Endothelial cell of umbilical vein (primary cell): ENCODE measurements around the gene ZNF213. TPM values are rescaled to one million over a fixed set of nuclear protein-coding genes. Genes with fewer than 3 reads are reported as not detected.

Experiments used
- BruUV-seq: library from RNA; stranded (reverse); fragments of 400-500 nt; replicated peaks from 2 replicates; lab custom pipeline; 2021; lab: Mats Ljungman, UMichigan
- CTCF ChIA-PET: fragments of 300-600, 350-600 bp; sonication (Branson Sonifier 250); formaldehyde crosslinking; loops from one replicate; lab custom pipeline; 2021; ENCODE audit warnings: antibody characterized with exemption, inconsistent platforms; lab: Charles Lee
- POLR2A ChIA-PET: fragments of 300-600, 350-600 bp; sonication (Branson Sonifier 250); formaldehyde crosslinking; loops from one replicate; lab custom pipeline; 2021; ENCODE audit warnings: antibody characterized with exemption, inconsistent platforms; lab: Charles Lee
- DNase-seq: peaks from one replicate; pipeline ENCODE4 v3.0.0-alpha.2; 2011; ENCODE audit warnings: low read depth, low spot score
- FAIRE-seq: peaks from 2 replicates; lab custom pipeline; 2011; peaks lifted over from hg19 to GRCh38; lab: Jason Lieb, UNC
- H2AFZ ChIP-seq: 2 replicates; pipeline ENCODE4 v1.6.0; 2012; ENCODE audit warnings: low read depth, low read length, control low read depth, inconsistent platforms
- H3K27ac ChIP-seq: 2 replicates; pipeline ENCODE4 v1.5.1; 2011; ENCODE audit warnings: low read depth, mild to moderate bottlenecking, control low read depth, low read length, moderate library complexity; ENCODE audit not compliant: insufficient read depth
- H3K27me3 ChIP-seq, 2 experiments: 2 replicates each; pipeline versions ENCODE4 v1.6.0 to v1.6.1; 2011; ENCODE audit warnings: low read length in 2 of 2, mixed read lengths in 1 of 2; ENCODE audit not compliant: control insufficient read depth in 2 of 2, insufficient read depth in 2 of 2
- H3K36me3 ChIP-seq, 2 experiments: 2 replicates in 1 of 2; 3 replicates in 1 of 2; pipeline ENCODE4 v1.5.1; 2011; ENCODE audit warnings: low read length in 2 of 2, mild to moderate bottlenecking in 1 of 2, moderate library complexity in 1 of 2; ENCODE audit not compliant: control insufficient read depth in 2 of 2, insufficient read depth in 2 of 2; ENCODE audit errors: extremely low read depth in 1 of 2
- H3K4me1 ChIP-seq: 3 replicates; pipeline ENCODE4 v1.5.1; 2011; ENCODE audit warnings: mild to moderate bottlenecking, low read length; ENCODE audit not compliant: control insufficient read depth, insufficient read depth; ENCODE audit errors: extremely low read depth
- H3K4me2 ChIP-seq: 2 replicates; pipeline ENCODE4 v1.6.1; 2011; ENCODE audit warnings: low read length, control low read depth, mixed read lengths; ENCODE audit not compliant: insufficient read depth
- H3K4me3 ChIP-seq, 3 experiments: fragments of 200-600 bp in 1 of 3; sonication (generic), shearing (Covaris generic) in 1 of 3; replicated peaks in 1 of 3; 2 replicates each; pipeline ENCODE4 v1.5.1; 2011 to 2016; ENCODE audit warnings: control low read depth in 3 of 3, low read length in 3 of 3, mild to moderate bottlenecking in 2 of 3, inconsistent platforms in 1 of 3, low read depth in 1 of 3, moderate library complexity in 1 of 3; ENCODE audit not compliant: insufficient read depth in 1 of 3
- H3K79me2 ChIP-seq: 2 replicates; pipeline ENCODE4 v1.6.0; 2012; ENCODE audit warnings: low read length, inconsistent platforms; ENCODE audit not compliant: control insufficient read depth, insufficient read depth
- H3K9ac ChIP-seq: replicated peaks from 2 replicates; pipeline ENCODE3; 2011; ENCODE audit warnings: low read length, control low read depth; ENCODE audit not compliant: insufficient read depth; ENCODE audit errors: extremely low read depth
- H3K9me1 ChIP-seq: replicated peaks from 3 replicates; pipeline ENCODE4 v1.6.0; 2011; ENCODE audit warnings: mild to moderate bottlenecking, low read length; ENCODE audit not compliant: control insufficient read depth, insufficient read depth; ENCODE audit errors: extremely low read depth
- H3K9me3 ChIP-seq: replicated peaks from 2 replicates; pipeline ENCODE4 v1.5.1; 2012; ENCODE audit warnings: low read length, inconsistent platforms; ENCODE audit not compliant: control insufficient read depth, insufficient read depth
- H4K20me1 ChIP-seq: replicated peaks from 2 replicates; pipeline ENCODE3; 2011; ENCODE audit warnings: mild to moderate bottlenecking, low read length; ENCODE audit not compliant: control insufficient read depth, insufficient read depth; ENCODE audit errors: extremely low read depth
- CTCF ChIP-seq, 2 donors: IDR thresholded peaks; 1 replicate in 1 of 2; 2 replicates in 1 of 2; pipeline ENCODE4 v1.5.1; 2011; ENCODE audit warnings: low read length in 2 of 2, mild to moderate bottlenecking in 2 of 2, moderate library complexity in 2 of 2, control low read depth in 1 of 2, inconsistent platforms in 1 of 2, low read depth in 1 of 2; ENCODE audit not compliant: insufficient read depth in 1 of 2; ENCODE audit errors: extremely low read depth in 1 of 2
- FOS ChIP-seq: IDR thresholded peaks from 2 replicates; pipeline ENCODE4 v1.6.1; 2011; ENCODE audit warnings: mild to moderate bottlenecking, low read length, moderate library complexity, borderline replicate concordance; ENCODE audit not compliant: insufficient read depth
- JUN ChIP-seq: IDR thresholded peaks from 2 replicates; pipeline ENCODE4 v1.6.1; 2011; ENCODE audit warnings: borderline replicate concordance, low read depth; ENCODE audit not compliant: insufficient read length, insufficient read depth
- POLR2A ChIP-seq: IDR thresholded peaks from 2 replicates; pipeline ENCODE4 v1.6.1; 2012; ENCODE audit warnings: low read depth, mild to moderate bottlenecking, control low read depth, low read length
- dilution Hi-C: fragments of 300-500 bp; cut with MboI; formaldehyde crosslinking; loops from one replicate; pipeline ENCODE4 v1.15.0; 2019; ENCODE audit warnings: low sequenced_read_pairs; ENCODE audit not compliant: extremely low pct_ligation_motif_present
- intact Hi-C: fragments of 100-400 bp; cut with micrococcal nuclease; formaldehyde crosslinking; loops from one replicate; pipeline ENCODE4 v1.10.0; 2022
- polyA plus RNA-seq, 4 experiments: library from polyadenylated mRNA; depleted of rRNA in 3 of 4; stranded (reverse) in 3 of 4; unstranded in 1 of 4; fragments of >200 nt; gene quantifications; 2 replicates each; pipeline versions ENCODE4 v1.2.1 to v1.2.3, GENCODE V29; 2011 to 2012; ENCODE audit warnings: missing spikeins in 1 of 4
- total RNA-seq: library from RNA; stranded (reverse); gene quantifications from 2 replicates; pipeline ENCODE4 v1.2.3, GENCODE V29; 2021

Gene ZNF213
- total and polyA plus RNA-seq, 2 donors (not counting 3 experiments of a cell fraction or from before 2014, with no cell fraction given), result 2.0 to 9.8 TPM

GRCh38 chr16:3144321-3144983 lies 9.6 kb downstream of the ZNF213 start:
- Histone ChIP-seq H4K20me1 (no peaks in the 10 kb centered on the region), H3K4me2 (no peak overlapping the region), H3K79me2 (no peaks in the 10 kb centered on the region), H3K27me3 (no peaks in the 10 kb centered on the region), H2AFZ (no peak overlapping the region), H3K27ac (no peak overlapping the region), H3K9me3 (no peaks in the 10 kb centered on the region), H3K36me3 (peaks cover 0 to 8% of the 10 kb centered on the region in 2 experiments), H3K4me1 (peaks cover under 1% of the 10 kb centered on the region), H3K9me1 (no peaks in the 10 kb centered on the region), H3K9ac (no peak overlapping the region), H3K4me3 (no peak overlapping the region)
- FAIRE-seq (no peak), DNase-seq (no peak)
- ChIA-PET CTCF (interaction anchor here (1.2 to 8.7 kb wide), 4 partner anchors 11 to 113 kb away, joined by 3 to 54 read pairs (median 3); no protein-coding TSS in a partner anchor), POLR2A (interaction anchor here (0.6 to 1.6 kb wide), 2 partner anchors 10 to 141 kb away, joined by 3 to 5 read pairs; partner anchors contain the start of gene ZNF213)
- intact Hi-C loops (no loop called here), dilution Hi-C loops (no loop called here)
- no TSS peak for BruUV-seq
- TF ChIP-seq CTCF (IDR thresholded peaks at IDR 0.05; ENCODE audit: extremely low read depth in 1 of 2, insufficient read depth in 1 of 2, low read depth in 1 of 2, low read length in 2 of 2) (no peak), JUN (no peak), FOS (no peak)

- peaks cover 0 to 8% of the 10 kb centered on the region in 2 experiments for H3K36me3 ChIP-seq
- no peaks in the 10 kb centered on the region for H4K20me1 ChIP-seq
- H3K9me1 ChIP-seq, result no peaks in the 10 kb centered on the region
- H3K27ac ChIP-seq, result no peak overlapping the region
- DNase-seq (no peak), FAIRE-seq (no peak)
- no peaks in the 10 kb centered on the region for H3K9me3 ChIP-seq
- no peaks in the 10 kb centered on the region for H3K79me2 ChIP-seq
- H2AFZ ChIP-seq, result no peak overlapping the region
- H3K4me3 ChIP-seq, result no peak overlapping the region
- no peak overlapping the region for H3K9ac ChIP-seq
- no peak for TF ChIP-seq POLR2A
- no TSS peak for BruUV-seq
- dilution Hi-C loops (no loop called here), intact Hi-C loops (no loop called here)
- H3K27me3 ChIP-seq, result no peaks in the 10 kb centered on the region
- CTCF ChIA-PET, result interaction anchor here (1.3 to 8.7 kb wide), 3 partner anchors 10 to 21 kb away, joined by 3 to 54 read pairs (median 3); partner anchors contain the start of gene ZNF213
- peaks cover 6% of the 10 kb centered on the region for H3K4me1 ChIP-seq
- POLR2A ChIA-PET, result interaction anchor here (0.5 kb wide), 1 partner anchor 1147 kb away, joined by 6 read pairs; no protein-coding TSS in a partner anchor
- no peak overlapping the region for H3K4me2 ChIP-seq
These were observed 10.3 kb downstream of the ZNF213 start for GRCh38 chr16:3145151-3145550.
